ENCODE measurements around the gene ADGRG1.

ADGRG1 gene

DNA sequence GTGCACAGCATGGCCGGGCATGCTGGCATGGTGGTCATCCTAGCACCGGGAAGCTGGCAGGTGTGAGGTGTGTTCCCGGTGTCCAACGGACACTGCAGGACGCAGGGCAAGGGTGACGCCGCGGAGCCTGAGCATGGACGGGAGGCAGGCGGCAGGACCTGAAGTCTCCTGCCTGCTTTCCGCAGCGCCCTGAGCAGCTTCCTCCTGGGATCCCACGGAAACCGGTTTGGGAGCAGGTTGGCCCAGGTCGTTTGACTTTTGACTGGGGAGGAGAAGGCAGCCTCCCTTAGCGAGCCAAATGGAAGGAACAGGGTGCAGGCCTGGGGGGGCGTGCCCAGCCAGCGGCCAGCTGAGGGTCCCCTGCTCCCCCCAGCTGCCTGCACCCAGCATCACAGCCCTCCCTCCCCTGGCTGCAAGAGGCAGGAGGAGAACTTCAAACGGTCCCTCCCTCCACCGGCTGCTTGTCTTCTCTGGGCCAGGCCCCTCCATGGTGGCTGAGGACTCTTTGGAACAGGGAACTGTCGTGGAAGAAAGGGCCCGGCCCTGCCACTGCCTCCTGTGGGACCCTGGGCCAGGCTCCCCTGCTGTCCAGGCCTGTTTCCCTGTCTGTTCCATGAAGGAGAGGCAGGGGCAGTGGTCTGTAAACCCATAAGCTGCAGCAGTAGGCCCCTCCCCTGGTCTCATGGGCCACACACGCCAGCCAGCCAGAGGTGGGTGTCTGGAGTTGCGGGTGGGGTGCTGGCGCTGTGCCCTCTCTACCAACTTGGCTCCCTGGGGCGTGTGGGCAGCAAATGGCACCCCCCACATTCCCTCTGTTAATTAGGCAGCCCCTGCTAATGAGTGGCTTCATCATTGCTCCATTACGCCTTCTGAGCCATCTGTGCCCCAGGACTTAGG, 7.8 kb upstream of the ADGRG1 start:
- DNase-seq, result peak in 2 of 3 experiments; percentile 46 to 52

DNA sequence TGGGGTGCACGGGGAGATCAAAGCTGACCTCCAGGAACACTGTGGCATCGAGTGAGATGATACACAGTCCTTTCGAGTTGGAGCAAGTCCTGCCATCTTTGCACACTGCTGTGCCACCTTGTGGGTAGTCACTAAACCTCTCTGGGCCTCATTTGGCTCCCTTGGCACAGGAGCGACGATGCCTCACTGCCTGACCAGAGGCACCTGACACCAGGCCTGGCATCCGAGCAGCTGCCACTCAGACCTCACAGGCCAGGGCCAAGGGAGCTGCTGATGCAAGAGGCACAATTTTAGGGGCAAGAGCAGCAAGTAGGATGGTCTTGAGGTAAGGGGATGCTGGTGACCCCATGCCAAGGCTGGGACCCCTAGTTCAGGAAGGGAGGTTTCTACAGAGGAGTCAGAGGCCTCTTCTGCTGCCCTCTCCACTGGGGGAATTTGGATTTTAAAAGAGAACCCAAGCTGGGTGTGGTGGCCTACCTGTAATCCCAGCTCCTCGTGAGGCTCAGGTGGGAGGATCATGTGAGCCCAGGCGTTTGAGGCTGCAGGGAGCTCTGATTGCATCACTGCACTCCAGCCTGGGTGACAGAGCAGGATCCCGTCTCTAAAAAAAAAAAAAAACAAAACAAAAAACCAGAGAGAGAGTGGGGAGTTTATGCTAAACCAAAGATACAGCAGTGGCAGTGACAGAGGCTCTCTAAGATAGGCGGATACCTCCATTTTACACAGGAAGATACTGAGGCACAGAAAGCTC, 6.7 kb upstream of the ADGRG1 start:
- DNase-seq, result no peak

- no peak for DNase-seq
Measured at GRCh38 chr16:57622361-57623250, 5.8 kb upstream of the ADGRG1 start.

- peak in 2 of 3 experiments; percentile 24 to 29 for DNase-seq
Measured at GRCh38 chr16:57623251-57624043, 5.0 kb upstream of the ADGRG1 start.

- DNase-seq, result no peak
Measured at GRCh38 chr16:57624044-57624688, 4.3 kb upstream of the ADGRG1 start.

DNA sequence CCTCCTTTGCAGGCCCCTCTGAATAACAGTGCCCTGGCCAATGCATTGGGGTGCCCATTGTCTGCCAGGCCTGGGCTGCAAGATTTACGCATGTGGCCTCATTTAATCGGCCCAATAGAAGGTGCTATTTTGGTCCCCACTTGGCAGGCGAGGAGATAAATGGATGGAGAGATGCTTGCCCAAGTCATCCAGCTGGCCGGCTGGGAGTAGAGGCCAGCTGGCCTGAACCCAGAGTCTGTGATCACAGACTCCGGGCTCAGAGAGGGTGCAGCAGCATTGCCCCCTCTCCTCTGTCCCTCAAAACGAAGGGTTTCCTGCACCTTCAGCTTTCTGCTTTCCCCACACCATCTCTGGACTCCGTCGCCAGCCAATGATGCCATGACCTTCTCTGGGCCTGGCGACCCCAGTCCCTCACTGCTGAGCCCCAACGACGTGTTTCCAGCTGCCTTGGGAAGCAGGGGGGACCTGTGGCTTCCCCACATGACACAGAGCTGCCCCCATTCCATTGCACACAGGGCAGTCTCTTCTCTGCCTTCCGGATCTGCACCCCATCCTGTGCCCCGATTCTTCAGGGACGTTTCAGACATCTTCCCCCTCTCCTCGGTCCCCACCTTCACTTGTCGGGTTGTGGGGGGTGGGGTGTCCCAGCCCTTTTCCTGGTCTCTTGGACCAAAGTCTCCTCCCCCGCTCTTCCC, 3.5 kb upstream of the ADGRG1 start:
- DNase-seq, result no peak

- DNase-seq, result no peak
Measured at GRCh38 chr16:57626420-57627170, 1.8 kb upstream of the ADGRG1 start.

DNA sequence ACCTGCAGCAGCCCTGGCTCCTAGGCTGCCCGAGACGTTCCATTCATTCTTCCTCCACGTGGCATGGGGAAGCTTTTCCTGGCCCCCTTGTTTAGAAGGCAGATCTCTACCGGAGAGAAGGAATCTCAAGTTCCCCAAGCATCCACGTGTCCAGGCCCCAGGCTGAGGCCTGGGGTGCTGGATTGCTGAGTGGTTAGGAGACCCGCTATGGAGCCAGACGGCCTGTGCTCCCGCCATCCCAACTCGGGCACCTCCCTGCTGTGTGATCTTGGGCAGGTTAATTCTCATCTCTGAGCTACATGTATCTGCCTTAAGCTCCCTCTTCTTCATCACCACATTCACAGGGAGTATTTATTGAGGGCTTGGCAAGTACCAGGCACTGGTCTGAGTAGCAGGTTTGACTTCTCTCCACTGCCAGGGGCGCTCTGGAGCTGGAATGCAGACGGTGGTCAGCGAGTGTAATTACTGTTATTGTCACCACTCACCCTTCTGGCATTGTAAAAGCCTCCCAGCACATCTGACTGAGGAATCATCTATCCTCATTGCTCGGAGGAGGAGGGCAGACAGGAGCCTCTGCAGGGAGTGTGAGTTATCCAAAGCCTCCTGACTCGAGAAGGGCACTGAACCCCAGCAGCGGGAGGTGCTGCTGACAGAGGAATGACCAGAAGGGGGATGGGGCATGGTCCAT, 1.1 kb upstream of the ADGRG1 start:
- DNase-seq, result peak in 1 of 3 experiments; percentile 33

- DNase-seq, result no peak
Measured at GRCh38 chr16:57628783-57629293, 408 bp downstream of the ADGRG1 start.

GRCh38 chr16:57629516-57630406, 1.3 kb downstream of the ADGRG1 start:
- DNase-seq, result no peak

DNA sequence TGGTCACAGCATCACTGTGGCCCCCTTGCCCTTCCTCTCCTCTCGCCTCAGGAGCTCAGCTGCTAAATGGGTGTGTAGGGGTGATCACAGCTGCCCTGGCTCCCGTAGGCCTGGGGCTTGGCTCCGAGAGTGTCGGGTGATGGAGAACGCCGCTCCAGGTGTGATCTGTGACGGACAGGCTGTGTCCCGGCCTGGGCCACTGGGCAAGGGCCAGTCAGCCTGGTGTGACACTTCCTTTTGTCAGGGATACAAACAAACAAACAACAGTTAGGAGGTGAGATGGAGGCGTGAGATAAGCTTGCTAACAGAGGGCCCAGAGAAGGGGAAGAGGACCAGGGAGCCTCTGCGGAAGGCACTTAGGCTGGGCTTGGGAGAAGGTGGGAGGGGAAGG, 2.0 kb downstream of the ADGRG1 start:
- DNase-seq, result no peak

DNA sequence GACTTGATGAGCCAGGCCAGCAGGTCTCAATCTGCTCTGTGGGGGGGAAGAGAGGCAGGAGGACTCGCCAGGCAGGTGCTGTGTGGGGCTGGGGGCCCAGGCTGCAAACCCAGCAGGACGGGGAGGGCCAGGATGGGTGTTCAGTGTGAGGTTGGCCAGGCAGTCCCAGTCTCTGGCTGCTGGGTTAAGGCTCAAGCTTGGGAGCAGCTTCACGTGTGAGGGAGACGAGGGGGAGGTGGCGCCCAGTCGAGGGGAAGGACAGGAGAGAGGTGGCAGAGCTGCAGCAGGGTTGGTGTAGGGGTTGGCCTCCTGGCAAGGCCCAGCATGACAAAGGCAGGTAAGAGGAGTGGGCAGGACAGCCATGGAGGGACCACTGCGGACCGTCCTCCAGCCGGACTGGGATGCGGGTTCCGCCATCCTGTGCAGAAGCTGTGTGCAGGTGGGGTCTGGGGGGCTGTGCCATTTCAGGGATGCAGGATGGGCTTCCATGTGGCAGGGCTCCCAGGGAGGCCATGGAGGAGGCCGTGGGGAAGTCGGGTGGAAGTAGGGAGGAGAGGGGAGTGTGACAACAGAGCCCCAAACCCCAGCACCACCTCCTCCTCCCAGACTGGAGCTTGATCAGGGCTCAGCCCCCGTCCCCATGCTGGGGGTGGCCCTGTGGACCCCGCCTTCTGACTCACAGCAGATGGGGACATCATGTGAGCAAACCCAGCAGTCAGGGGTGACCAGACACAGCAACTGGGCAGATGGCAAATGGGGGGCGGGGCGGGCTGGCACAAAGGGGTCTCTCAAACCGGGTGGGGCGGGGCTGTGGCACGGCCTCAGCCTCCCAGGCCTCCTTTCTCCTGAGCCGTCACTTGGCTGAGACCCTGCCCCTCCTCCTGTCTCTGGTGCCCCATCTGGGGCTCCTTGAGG, 2.8 kb downstream of the ADGRG1 start:
- DNase-seq, result no peak

DNA sequence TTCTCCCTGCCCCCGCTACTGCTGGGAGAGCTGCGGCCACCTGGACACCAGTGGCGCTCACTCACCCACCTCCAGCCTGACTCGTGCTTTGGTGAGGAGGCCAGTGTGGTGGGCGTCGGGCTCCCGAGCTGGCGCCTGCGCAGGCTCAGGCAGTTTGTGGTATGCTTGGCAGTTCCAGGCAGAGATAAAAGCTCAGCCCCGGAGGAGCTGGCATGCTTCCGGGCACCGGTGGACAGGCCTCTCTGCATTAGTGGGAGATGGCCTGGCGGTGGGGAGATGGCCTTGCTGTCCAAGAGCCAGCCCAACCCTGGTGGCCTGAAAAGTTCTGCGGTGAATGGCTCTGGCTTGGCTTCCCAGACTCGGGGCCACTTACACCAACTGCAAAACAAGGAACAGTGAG, 4.1 kb downstream of the ADGRG1 start:
- no peak for DNase-seq

DNA sequence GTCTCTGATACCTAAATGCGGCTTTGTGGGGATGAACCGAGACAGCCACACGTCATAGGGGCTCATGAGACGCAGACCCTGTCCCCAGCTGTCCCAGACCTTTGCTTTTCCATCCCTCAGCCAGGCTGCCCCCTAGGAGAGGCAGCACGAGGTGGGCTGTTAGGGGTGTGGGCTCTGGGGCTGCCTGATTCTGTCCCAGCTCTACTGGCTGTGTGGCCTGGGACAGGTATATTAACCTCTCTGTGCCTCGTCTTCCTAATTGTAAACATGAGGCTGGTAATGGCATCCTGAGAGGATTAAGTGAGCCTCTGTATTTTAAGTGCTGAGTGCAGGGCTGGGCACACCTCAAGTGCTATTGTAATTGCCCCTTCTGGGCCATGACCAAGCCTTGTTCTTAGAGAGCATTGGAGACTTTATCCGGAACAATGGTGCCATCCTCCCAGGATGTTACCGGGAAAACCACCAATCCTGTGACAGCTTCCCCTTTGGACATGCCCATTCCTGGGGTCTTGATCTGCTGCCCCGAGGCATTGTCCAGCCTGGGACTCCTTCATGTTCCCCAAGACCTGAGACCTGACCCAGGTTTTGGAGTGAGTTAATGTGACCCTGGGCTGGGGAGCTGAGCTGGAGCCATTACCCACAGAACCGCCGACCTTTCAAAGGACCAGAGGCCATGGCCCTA, 5.1 kb downstream of the ADGRG1 start:
- DNase-seq, result no peak

DNA sequence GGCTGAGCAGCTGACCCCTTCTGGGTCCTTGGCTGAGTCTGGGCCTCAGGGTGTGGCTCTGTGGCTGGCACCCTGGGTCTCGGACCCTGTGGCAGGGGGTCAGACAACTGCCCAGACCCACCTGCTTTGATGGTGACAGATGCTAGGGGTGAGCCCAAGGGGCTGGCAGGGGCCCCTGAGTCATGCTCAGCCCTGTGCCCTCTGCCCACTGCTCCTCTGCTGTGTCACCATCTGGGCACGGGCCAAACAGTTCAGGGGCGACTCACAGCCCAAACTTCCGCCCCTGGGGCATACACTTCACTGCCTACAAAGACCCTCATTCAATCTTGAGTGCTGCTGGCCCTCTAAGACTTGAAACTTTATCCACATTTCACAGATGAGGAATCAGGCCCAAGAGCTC, 5.7 kb downstream of the ADGRG1 start:
- no peak for DNase-seq

DNA sequence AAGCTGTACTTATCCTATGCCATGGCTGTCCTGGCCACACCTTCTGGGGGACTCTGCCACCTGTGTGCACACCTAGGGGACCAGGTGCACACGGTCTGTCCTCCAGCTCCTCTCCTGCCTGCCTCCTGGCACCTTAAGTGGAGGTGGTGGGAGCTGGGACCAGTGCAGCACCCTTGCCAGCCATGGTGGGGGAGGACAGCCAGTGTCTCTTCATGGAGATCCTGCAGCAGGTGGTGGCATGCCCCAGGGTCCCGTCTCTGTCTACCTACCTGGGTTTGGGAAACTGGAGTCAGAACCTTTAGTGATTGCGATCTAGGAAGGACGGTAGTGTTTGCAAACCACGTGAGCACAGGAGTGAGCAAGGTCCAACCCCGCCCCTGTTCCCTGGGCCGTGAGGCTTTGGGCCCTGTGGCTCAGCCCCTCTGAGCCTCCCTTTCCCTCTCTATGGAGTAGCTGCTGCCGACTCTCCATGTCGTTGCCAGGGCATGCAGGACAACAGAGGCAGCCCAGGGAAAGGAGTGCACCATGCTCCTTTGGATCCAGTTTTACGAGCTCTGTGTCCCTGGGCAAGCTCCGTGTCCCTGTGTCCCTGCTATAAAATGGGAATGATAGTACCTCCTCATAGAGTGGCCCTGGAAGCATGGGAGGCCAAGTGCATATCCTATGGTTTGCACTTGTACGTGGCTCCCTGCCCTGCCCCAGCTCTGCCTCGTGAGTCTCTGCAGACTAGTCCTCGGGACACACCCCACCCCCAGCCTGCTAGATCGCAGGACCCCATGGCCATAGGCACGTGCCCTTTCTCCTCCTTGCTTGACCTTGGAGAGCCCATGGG, 7.1 kb downstream of the ADGRG1 start:
- DNase-seq, result no peak
